HG02970 (cell line): ENCODE results near the gene EPS15.
A peak's percentile ranks its signal among the peaks of the same experiment; 100 is the strongest.

Source experiments
- ATAC-seq: cut with Tn5 transposase; IDR thresholded peaks from one replicate; pipeline ENCODE4 v1.9.1; 2021; ENCODE audit warnings: mild to moderate bottlenecking, moderate library complexity, moderate number of reproducible peaks; ENCODE audit not compliant: unreplicated experiment, low FRiP score

The EPS15 gene

DNA sequence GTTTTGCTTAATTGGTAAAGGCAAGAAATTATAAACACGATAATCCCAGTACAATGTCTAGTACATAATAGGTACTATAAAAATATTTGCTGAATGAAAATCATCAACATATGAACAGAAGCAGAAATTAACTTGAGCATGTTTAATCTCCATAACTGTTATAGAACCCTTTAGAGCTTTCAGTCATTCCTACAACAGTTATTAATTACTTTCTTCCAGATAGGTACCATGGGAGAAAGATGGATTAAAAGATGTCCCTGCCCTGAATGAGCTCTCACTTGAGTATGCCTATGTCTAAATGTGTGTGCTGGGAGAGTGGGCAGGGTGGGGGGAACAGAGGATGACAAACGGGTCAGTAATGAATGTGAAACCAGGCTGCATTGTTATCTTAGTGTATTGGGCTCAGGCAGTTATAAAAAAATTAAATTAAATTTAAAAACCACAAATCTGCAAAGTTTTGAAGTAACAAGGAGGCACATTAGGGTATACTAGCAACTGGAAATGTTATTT is 2.4 kb downstream of the EPS15 start:
- ATAC-seq: no peak

DNA sequence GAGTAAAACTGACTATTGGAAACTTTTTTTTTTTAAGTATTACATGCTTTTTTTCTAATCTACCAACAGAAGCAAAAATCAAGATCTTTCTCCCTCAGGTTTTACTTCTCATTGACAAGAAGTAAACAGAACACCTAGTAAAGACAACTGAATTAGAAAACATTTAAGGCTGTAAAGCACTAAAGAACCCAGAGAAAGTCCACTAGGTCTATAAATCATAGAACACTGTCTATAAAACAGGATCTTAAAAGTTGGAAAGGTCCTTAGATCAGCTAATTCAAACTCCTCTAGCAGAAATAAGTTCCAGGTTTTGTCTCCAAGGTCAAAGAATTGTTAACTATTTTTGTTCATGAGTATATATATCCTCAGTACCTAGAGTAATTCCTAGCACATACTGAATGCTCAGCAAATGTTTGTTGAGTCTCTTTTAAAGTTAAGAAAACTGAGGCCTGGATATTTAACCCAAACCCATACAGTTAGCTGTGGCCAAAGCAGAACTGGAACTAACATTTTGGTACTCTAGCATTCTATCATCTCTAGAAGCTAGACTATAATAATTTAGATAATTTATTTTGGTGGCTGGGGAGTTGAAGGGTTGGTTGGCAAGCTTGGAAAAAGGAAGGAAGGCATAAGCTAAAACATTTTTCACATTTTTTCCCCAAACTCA is 3.0 kb downstream of the EPS15 start:
- ATAC-seq: no peak

DNA sequence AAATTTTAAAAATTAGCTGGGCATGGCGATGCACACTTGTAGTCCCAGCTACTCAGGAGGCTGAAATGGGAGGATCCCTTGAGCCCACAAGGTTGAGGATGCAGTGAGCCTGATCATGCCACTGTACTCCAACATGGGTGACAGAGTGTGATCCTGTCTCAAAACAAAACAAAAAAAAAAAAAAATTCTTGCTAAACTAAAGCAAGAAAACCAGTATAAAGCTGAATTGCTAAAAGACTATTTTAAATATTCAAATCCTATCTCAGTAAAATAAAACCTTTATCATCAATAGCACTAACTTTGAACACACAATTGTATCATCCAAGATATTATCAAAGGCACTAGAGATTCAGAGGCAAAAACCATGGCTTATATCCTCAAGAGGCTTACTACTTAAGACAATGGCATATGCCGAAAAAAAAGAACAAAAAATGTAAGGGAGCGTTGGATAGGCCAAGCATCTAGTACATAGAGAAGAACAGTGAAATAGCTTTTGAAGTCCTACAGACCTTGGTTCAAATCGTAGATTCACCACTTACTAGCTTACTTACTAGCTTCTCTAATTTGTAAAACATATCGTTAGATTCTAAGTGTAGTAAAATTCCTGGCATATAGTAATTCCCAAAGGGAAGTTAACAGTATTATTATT is 3.6 kb downstream of the EPS15 start:
- ATAC-seq: no peak

DNA sequence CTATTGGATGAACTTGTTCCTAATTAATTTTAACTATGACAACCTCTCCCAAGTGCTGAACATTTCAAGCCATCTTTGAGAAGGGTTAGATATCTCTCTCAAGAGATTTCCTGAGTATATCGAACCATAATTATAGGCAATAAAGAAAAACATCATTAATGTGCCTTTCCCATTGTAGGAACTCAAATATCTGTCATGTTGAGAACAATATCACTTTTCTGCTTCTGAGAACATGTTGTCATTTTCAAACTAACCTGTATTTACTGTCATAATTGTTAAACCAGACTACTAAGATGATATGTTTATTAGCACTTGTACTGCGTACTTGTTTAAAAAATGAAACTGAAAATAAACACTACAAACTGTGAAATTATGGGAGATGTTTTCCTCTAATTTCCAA is 4.3 kb downstream of the EPS15 start:
- no peak for ATAC-seq

DNA sequence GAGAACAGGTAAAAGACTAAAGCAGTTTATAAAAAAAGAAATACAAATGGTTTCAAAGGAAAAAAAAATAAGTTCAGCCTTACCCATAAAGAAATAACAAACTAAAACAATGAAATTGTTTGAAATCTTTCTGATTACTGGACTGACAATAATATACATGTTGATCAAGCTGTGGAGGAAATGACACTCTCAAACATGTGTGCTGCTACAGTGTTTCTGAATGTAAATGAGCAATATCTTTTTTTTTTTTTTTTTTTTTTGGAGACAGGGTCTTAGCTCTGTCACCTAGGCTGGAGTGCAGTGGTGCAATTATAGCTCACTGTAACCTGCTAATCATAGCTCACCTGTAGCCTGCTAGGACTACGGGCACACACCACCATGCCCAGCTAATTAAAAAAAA is 6.5 kb downstream of the EPS15 start:
- ATAC-seq: no peak

DNA sequence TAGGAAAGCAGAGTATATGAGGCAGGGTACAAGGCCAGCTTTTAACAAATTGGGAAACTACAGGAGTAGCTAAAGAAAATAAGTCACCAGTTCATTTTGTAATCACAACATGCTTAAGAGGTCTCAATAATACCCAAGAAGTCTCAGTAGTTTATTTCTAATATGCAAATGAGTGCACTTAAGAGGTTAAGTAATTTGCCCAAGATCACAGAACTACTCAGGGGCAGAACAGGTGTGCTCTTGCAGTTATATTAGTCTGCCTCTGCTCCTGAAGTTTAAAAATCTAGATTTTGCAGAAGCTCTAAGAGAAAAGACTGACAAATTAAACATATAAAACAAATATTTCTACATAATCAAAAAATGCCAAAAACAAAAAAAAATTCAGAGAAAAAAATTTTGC is 6.9 kb downstream of the EPS15 start:
- ATAC-seq: no peak

DNA sequence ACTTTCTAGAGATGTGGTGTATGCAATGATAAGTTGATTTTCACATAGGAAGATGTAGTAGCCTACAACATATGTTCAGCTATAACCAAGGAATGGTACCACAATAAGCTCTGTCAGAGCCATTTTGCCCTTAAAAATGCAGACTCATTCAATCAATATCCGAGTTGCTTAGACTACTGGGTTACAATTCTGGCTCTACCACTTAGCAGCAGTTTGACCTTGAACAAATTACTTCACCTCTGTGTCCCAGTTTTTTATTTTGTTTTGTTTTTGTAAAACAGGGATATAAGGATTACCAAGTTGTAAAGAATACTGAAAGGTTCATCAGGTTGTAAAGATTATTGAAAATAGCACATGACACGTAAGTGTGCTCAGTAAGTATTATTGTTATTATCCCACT is 9.3 kb downstream of the EPS15 start:
- no peak for ATAC-seq

DNA sequence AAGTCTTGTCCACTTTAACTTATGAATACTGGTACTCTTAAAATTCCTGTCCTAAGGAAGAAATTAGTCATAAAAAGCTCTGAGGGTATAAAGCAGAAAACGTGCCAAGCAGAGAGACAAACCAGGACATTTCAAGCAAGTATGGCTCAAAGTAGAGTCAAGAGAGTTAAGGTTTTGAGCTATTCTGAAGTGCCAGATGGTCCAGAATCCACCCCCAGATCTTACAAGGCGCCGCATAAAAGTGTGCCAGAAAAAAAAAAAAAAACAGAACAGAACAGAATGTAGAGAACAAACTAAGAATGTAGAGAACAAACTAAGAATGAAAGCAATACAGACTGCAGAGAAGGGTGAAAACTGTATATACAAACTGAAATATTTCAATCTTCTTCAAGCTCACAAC is 12.5 kb downstream of the EPS15 start:
- ATAC-seq: no peak

DNA sequence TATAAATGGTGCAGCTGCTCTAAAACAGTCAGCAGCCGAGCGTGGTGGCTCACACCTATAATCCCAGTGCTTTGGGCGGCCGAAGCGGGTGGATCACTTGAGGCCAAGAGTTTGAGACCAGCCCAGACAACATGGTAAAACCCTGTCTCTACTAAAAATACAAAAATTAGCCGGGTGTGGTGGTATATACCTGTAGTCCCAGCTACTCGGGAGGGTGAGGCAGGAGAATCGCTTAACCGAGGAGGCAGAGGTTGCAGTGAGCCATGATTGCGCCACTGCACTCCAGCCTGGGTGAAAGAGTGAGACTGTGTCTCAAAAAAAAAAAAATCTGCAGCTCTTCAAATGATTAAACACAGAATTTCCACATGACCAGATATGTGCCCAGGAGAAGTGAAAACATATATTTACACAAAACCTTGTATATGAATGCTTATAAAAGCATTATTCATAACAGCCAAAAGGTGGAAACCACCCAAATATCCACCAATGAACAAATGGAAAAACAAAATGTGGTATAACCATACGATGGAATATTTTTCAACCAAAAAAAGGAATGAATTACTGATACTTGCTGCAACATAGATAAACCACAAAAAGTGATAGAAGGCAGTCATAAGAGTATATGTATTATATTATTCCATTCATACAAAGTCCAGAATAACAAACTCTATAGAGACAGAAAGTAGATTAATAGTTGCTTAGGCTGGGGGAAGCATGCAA is 14.1 kb downstream of the EPS15 start:
- ATAC-seq: no peak

DNA sequence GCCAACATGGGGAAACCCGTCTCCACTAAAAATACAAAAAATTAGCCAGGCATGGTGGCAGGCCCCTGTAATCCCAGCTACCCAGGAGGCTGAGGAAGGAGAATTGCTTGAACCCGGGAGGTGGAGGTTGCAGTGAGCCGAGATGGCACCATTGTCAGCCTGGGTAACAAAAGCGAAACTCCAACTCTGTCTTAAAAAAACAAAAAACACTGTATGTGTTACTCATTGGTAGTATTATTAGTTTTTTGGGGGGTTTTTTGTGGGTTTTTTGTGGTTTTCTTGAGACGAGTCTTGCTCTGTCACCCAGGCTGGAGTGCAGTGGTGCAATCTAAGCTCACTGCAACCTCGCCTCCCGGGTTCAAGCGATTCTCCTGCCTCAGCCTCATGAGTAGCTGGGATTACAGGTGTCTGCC is 17.8 kb downstream of the EPS15 start:
- ATAC-seq: peak; percentile 59

DNA sequence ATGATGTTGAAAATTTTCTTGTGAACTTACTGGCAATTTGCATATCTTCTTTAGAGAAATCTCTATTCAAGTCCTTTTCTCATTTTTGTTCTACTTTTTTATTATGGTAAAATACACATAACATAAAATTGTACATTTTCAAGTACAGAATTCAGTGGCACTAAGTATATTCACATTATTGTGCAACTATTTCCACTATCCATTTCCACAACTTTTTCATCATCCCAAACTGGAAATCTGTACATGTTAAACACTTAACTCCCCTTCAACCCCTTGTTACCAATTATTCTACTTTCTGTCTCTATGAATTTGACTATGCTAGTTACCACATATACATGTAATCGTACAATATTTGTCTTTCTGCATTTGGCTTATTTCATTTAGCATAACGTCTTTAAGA is 19.4 kb downstream of the EPS15 start:
- ATAC-seq: no peak

DNA sequence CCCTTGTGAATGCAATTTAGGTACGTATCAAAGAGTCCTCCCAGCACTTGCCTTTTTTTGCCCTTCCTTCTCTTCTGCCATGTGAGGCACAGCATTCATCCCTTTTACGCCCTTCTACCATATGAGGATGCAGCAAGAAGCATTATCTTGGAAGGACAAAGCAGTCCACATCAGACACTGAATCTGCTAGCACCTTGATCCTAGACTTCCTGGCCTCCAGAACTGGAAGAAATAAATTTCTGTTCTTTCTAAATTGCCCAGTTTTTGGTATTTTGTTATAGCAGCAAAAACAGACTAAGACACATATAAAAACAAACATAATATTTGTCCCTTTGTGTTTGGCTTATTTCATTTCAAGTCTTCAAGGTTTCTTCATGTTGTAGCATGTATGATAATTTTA is 20.1 kb downstream of the EPS15 start:
- ATAC-seq: no peak

DNA sequence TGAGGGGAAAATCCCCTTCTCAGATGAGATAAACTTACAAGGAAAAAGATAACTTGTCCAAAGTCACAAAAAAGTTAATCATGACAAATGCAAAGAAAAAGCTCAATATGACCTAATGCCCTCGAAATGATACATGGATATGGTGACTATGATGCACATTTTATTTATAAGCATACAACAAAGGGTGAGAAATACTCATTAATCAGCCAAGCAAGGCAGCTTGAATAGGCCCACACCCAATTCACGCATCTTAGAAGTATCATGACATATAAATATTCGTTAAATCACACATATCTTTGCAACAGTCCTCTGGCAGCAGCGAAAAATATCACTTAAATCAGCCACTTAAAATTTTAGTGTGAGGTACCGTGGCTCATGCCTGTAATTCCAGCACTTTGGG is 21.7 kb downstream of the EPS15 start:
- no peak for ATAC-seq

DNA sequence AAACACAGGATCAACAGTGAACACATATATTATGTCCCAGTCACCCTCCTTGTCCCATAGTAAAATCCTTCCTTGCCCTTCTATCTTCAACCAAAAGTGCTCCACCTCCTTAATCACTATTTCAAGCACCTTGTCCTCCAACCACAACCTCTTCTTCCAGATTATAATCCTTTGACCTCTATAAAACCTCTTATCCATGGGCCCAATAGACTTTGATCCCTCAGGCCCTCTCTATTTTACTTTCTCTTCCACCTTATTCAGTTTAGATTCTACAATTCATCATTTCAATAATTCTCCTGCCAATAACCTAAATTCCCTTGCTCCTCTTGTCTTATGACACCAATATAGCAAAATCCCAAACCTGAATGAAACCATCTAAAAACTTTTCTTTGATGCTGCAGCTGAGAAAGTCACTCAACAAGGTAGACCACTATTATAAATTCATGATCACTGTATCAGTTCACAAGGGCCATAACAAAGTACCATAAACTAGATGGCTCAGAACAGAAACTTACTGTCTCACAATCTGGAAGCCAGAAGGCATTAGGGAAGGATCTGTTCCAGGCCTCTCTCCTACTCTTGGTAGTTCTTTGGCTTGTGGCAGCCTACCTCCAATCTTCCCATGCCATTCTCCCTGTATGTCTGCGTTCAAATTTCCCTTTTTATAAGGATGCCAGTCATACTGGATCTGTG is 24.8 kb downstream of the EPS15 start:
- ATAC-seq: no peak

DNA sequence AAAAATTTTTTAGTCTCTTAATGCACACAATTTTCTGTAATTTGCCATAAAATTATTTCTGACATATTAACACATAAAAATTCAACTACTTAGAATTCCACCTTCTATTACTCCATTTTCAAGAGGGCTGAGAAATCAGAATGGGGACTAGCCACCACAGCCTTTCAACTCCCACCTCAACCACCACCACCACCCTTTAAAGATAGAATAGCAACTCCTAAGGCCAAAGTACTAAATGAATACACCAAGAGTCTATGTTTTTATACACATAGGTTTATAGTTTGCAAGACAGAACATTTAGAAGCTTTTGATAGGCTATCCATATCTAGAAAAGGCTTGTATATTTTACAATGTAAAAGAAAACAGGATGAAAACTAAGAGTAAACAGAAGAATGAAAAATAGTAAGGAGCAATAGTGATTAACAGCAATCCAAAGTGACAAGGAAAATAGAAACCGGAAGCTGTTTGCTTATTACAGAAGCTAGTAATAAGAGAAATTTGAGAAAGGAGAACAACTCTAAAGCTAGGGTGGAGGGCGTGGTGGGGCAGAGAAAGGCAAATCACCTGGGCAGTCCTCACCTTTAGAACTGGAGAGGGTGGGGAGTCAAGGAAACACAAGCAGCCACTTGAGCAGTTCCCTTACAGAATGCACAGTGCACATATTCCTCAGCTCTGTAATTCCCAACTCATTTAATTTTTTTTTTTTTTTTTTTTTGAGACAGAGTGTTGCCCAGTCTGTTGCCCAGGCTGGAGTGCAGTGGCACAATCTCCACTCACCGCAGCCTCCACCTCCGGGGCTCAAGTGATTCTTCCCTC is 27.7 kb downstream of the EPS15 start:
- no peak for ATAC-seq

DNA sequence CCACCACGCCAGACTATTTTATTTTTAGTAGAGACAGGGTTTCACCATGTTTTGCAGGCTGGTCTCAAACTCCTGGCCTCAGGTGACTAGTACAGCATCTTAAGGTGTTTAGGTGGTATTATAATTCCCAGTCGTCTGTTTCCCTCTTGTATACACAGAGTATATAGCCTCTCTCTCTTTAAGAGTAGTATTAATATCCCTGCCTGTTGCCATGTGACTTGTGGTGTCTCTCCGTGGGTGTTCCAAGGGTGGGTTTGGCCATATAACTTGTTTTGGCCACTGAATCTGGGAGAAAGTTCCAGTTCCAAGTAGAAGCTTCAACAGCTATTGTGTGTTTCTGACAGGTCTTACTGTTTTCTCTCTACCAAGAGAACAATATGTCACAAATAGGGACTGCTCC is 29.6 kb downstream of the EPS15 start:
- ATAC-seq: no peak

DNA sequence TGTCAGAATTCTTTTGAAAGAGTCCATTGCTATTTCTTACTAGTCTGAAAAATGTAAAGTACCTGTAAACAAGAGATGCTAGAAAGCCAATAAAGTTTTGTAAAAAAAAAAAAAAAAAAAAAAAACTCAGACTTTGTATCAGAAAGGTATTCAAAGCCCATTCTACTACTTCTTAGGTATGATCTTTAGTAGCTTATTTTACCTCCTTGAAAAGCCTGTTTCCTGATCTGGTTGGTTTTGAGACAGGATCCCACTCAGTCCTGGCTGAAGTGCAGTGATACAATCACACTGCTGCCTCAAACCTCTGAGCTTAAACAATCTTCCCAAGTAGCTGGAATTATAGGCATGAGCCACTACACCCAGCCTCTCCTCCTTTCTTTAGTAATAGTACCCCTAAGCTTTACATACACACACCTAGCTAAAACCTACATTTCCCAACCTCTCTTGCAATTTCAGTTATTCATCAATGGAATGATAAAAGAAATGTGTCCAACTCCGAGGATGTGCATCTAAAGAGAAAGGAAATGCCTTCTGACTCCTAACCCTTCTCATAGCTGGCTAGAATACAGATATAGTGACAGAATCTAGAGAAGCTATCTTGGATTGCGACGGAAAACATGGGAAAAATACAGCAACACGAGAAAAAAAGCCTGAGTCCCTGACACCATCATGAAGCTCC is 30.6 kb downstream of the EPS15 start:
- ATAC-seq: no peak

DNA sequence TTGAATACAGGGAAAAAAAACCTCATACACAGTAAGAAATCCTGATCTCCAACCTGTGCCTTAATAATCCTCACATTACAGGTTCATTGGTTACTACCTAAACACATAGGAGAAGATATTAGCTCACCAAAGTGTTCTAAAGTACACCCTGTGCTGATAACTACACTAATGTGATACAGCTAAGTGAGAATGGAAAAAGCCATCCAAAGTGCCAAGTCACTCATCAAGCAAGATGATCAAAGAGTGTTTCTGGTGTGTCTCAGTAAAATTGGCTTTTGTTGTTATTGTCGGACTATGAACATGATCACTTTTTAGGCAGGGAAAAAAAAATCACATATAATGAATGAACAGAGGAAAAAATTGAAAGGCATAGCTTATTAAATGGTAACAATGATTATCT is 31.4 kb downstream of the EPS15 start:
- no peak for ATAC-seq

DNA sequence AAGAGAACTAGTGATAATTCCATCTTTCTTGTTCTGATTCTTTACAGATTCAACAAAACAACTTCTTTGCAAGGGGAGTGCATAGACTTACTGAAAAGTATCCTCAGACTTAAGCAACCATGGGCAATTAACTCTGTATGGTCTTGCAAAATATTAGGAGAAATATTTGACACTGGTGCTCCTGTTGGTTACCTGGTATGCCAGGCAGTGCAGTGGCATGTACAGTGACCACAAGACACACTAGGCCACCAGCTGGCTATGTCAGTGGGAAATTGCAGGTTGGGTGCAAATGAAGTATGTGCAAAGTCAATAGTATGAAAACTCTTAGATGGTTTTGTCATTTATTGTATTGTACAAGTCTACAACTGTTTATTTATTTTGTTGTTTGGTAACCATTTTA is 34.5 kb downstream of the EPS15 start:
- no peak for ATAC-seq

DNA sequence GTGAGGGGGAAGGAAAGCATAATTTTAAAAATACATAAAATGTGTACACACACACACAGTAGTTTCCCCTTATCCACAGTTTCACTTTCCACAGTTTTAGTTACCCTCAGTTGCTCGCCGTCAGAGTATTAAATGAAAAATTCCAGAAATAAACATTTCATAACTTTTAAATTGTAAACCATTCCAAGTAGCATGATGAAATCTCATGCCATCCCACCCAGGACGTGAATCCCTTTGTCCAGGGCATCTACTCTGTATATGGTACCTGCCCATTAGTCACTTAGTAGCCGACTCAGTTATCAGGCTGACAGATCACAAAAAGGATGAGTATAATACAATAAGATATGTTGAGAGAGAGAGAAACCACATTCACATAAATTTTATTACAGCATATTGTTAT is 36.2 kb downstream of the EPS15 start:
- no peak for ATAC-seq
